Astrocyte of the spinal cord (primary cell): ENCODE measurements around the gene AXIN1.
A peak's percentile ranks its signal among the peaks of the same experiment; 100 is the strongest.

Source experiments
- DNase-seq: peaks from one replicate; pipeline ENCODE4 v3.0.0; 2011; ENCODE audit warnings: low read depth, low spot score
- H3K4me3 ChIP-seq: 2 replicates; pipeline ENCODE4 v1.5.1; 2011; ENCODE audit warnings: low read depth, mild to moderate bottlenecking, low read length, moderate library complexity
- CTCF ChIP-seq: IDR thresholded peaks from 2 replicates; pipeline ENCODE4 v1.5.1; 2012; ENCODE audit warnings: low read depth, mild to moderate bottlenecking, low read length, inconsistent platforms
- in situ Hi-C: cut with HindIII; loops from 2 replicates; pipeline ENCODE4 v1.10.0; 2017; ENCODE audit warnings: low sequenced_read_pairs

AXIN1 gene

DNA sequence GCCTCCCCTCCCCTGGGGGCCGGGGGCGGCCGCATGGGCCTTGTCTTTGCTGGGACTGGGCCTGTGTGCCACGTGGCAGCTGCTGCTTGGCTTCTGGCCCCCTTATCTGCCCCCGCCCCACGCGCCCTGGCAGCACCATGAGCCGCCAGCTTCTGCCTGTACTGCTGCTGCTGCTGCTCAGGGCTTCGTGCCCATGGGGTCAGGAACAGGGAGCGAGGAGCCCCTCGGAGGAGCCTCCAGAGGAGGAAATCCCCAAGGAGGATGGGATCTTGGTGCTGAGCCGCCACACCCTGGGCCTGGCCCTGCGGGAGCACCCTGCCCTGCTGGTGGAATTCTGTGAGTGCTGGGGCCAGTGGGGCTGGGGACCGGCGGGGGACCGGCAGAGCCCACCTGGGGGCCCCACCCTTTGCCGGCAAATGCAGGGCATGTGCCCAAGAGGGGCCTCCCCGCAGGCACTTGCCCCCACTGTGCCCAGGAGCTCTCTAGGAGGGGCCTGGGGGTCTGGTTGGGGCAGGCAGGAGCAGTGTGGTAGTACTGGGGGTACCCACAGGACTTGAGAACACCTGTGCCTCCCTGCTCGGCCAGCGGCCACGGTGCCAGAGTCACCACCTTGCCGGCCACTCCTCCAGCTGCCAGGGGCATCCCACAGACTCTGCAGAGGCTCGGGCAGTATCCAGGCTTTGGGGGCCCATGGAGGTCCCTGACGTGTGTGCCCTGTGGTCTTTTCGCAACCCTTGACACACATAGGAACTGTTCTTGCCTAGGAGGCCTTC lies 69.3 kb downstream of the AXIN1 start, which contains the start of gene PDIA2:
PDIA2 (plus strand) TSS at position 132 of the 773 bp plus-strand sequence; CDS start at position 138, 6 bp downstream.
- in situ Hi-C loops: no loop called here
- DNase-seq: no peak
- no peak within 1 kb of the TSS for H3K4me3 ChIP-seq
- TF ChIP-seq CTCF: no peak

DNA sequence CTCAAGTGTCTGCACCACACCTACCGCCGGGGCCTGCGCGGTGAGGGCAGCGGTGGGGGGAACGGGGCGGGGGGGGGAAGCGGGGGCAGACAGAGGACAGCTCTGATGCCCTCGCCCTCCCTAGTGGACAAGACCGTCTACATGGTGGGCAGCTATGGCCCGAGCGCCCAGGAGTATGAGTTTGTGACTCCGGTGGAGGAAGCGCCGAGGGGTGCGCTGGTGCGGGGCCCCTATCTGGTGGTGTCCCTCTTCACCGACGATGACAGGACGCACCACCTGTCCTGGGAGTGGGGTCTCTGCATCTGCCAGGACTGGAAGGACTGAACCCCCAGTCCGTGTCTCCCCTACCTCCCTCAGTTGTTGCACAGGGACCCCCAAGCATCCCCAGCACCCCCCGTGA lies 70.0 kb downstream of the AXIN1 start:
- no peak overlapping the region for H3K4me3 ChIP-seq
- in situ Hi-C loops: no loop called here
- TF ChIP-seq CTCF: no peak
- no peak for DNase-seq

DNA sequence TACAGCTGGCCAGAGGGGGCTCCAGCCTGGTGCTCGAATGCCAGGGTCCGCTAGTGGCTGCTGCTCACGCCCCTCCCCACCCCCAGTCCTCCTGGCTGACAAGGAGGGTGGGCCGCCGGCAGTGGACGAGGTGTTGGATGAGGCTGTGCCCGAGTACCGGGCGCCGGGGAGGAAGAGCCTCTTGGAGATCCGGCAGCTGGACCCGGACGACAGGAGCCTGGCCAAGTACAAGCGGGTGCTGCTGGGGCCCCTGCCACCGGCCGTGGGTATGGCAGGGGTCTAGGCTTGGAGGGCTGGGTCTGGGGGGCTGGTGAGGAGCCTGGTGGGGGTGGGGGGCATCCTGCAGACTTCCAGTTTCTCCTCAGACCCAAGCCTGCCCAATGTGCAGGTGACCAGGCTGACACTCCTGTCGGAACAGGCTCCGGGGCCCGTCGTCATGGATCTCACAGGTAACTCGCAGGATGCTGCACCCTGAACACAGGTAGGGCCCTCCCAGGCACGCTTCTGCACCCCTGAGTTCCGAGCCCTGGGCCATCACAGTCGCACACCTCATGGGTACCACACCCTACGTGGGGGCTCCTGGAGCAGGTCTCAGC lies 70.8 kb downstream of the AXIN1 start:
- no peak for TF ChIP-seq CTCF
- DNase-seq: no peak

DNA sequence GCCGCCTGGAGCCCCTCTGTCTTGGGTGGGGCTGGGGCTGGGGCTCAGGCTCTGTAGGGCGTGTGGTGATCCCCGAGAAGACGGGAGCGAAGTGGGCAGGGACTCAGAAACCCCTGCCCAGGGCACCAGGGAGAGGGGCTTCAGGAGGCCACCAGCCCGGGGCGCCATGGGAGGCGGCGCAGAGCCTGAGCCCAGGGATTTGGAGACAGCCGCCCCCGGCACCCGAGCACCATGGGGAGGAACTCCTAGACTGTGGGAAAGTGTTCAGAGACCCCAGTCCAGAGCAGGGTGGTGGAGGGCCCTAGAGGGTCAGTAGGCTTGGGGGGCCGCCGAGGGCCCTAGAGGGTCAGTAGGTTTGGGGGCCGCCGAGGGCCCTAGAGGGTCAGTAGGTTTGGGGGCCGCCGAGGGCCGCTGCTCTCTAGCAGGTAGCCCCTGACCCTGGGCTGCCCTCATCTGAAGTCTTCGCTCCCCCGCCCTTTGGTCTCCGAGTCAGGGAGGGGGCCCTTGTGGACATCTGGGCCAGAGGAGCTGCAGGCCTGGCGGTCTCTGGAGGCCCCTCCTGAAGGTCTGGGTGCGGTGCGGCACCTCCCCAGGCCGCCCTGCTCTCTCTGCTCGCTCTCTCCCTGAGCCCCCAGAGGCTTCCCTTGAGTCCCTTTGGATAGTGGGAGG lies 71.4 kb downstream of the AXIN1 start:
- in situ Hi-C loops: no loop called here
- no peak for DNase-seq
- no peak for TF ChIP-seq CTCF
- peak overlapping the region; percentile 5 for H3K4me3 ChIP-seq

More for the DNA sequence above, 70.8 kb downstream of the AXIN1 start:
- in situ Hi-C loops: no loop called here
- no peak overlapping the region for H3K4me3 ChIP-seq

- in situ Hi-C loops: no loop called here
- H3K4me3 ChIP-seq: peak within 1 kb of the TSS; percentile 5
- no peak for TF ChIP-seq CTCF
Measured at GRCh38 chr16:280552-280951, 72.0 kb downstream of the AXIN1 start, which contains the start of gene ARHGDIG. ARHGDIG (plus strand) TSS chr16:280591; CDS start chr16:280681, 90 bp downstream.

GRCh38 chr16:280005-280460 lies 72.5 kb downstream of the AXIN1 start:
- H3K4me3 ChIP-seq: no peak overlapping the region
- in situ Hi-C loops: no loop called here
- no peak for DNase-seq
- TF ChIP-seq CTCF: no peak

More at GRCh38 chr16:280552-280951, 72.0 kb downstream of the AXIN1 start, which contains the start of gene ARHGDIG:
- DNase-seq: no peak
